HG03469 (cell line): ENCODE measurements around the gene PTER.

Source experiments
- ATAC-seq: cut with Tn5 transposase; IDR thresholded peaks from one replicate; pipeline ENCODE4 v1.9.1; 2021; ENCODE audit warnings: mild to moderate bottlenecking, moderate library complexity, moderate number of reproducible peaks; ENCODE audit not compliant: unreplicated experiment

Gene PTER

GRCh38 chr10:16470747-16471146, 33.9 kb downstream of the PTER start:
- ATAC-seq = no peak

- no peak for ATAC-seq
These were observed 36.0 kb downstream of the PTER start for GRCh38 chr10:16472828-16473227.

- ATAC-seq = no peak
These were observed 40.9 kb downstream of the PTER start for GRCh38 chr10:16477757-16478156.

GRCh38 chr10:16478801-16479200, 42.0 kb downstream of the PTER start:
- no peak for ATAC-seq

GRCh38 chr10:16481052-16481728, 44.4 kb downstream of the PTER start:
- no peak for ATAC-seq

- no peak for ATAC-seq
These were observed 46.6 kb downstream of the PTER start for GRCh38 chr10:16483241-16483917.

GRCh38 chr10:16490511-16490910, 53.7 kb downstream of the PTER start:
- no peak for ATAC-seq

GRCh38 chr10:16491933-16492332, 55.1 kb downstream of the PTER start:
- ATAC-seq = no peak

- ATAC-seq = no peak
These were observed 57.2 kb downstream of the PTER start for GRCh38 chr10:16493884-16494536.

- ATAC-seq = no peak
These were observed 61.1 kb downstream of the PTER start for GRCh38 chr10:16497911-16498310.

GRCh38 chr10:16505161-16505560, 68.4 kb downstream of the PTER start:
- no peak for ATAC-seq

- ATAC-seq = no peak
These were observed 73.2 kb downstream of the PTER start for GRCh38 chr10:16509996-16510395.

GRCh38 chr10:16510843-16511242, 74.0 kb downstream of the PTER start:
- ATAC-seq = no peak

GRCh38 chr10:16518822-16519221, 82.0 kb downstream of the PTER start:
- no peak for ATAC-seq

- no peak for ATAC-seq
These were observed 82.6 kb downstream of the PTER start for GRCh38 chr10:16519250-16519907.

- ATAC-seq = no peak
These were observed 83.4 kb downstream of the PTER start for GRCh38 chr10:16519908-16520861.

- no peak for ATAC-seq
These were observed 84.1 kb downstream of the PTER start for GRCh38 chr10:16520900-16521299.

- no peak for ATAC-seq
These were observed 84.7 kb downstream of the PTER start, which contains the start of gene C1QL3 for GRCh38 chr10:16521311-16522016. Gene C1QL3, minus strand, starts transcription at chr10:16521879. Its CDS starts 814 bp downstream, at chr10:16521065.

- ATAC-seq = no peak
These were observed 90.6 kb downstream of the PTER start for GRCh38 chr10:16527452-16527851.

GRCh38 chr10:16529853-16530252, 93.0 kb downstream of the PTER start:
- no peak for ATAC-seq
